NK-92 (cell line): ENCODE measurements around the gene OST4.
"Not testable (repeated sequence)": the region's sequence is repeated elsewhere in the genome, so short reads cannot be mapped to it uniquely, and the experiment has no call there.

Source experiments
- DNase-seq: peaks from one replicate; lab custom pipeline; 2025; ENCODE audit not compliant: unreplicated experiment; lab: John Stamatoyannopoulos, UW

OST4 gene

DNA sequence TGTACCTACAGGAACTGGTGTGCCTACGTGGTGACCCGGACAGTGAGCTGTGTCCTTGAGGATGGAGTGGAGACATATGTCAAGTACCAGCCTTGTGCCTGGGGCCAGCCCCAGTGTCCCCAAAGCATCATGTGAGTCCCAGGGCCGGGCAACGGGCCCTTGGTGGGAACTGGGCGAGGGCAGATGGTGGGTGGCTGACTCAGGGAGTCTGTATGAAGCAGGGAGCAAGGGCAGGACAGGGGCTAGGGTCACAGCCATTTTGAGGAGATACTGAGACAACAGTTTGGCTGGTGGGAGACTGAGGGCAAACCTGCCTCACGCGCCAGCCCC is 8.7 kb upstream of the OST4 start:
- no peak for DNase-seq

DNA sequence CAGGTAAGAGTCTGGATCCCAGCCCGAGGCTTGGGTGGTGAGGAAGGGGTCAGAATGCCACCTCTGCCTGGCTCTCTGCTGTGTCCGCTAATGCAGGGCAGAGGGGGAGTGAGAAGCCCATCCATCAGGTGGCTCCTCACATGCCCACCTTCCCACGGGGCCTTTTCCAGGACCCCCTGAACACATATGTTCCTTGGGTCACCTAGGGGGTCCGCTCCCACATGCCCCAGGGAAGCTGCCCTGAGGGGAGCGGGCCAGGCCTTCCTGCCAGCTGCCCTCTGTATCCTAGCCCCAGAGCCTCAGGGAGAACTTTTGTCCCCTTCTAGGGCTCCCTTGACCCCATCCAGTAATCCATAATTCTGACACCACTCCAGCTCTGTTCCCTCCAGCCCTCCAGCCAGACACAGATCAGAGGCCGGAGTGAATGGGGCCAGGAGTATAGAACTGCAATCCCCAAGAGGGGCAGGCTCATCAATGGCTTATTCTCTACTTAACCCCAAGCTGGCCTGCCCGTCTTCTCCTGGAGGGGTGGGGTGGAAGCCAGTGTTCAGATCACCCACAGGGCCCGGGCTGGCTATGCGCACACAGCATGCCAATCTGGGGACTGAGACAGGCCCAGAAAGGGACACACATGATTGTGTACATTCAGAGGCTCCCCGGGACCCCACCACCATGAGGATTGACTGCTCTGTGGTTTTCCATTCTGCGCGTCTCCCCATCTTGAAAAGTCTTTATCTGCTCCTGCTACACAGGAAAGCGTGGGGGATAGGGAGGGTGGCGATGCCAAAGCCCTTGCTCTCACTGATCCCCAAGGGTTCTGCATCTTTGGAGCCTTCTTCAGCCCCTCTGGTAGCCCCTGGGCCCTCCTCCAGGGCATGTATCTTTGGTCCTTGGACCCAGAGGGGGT is 8.0 kb upstream of the OST4 start:
- DNase-seq, result no peak

GRCh38 chr2:27078267-27079194 is 7.1 kb upstream of the OST4 start, which contains the start of gene EMILIN1:
EMILIN1 (plus strand) TSS chr2:27078615; CDS start chr2:27079066, 451 bp downstream.
- no peak for DNase-seq

DNA sequence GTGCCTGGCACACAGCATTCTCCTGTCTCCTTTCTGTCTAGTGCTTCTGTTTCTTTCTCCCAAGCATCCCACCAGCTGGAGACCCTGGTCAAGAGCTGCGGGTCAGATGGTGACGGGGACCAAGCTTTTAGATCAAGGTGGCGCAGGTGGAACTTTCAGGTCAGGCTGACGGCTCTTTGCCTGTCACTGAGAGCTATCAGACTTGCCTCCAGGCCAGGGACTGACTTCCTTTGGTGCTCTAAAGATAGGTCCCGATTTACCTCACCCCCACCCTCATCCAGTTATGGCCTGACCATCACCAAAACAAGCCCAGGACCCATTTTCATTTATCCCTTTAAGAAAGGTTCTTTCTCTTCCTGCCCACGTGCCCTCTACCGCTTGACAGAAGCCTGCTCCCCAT is 5.8 kb upstream of the OST4 start:
- DNase-seq, result no peak

- DNase-seq, result no peak
These were observed 4.9 kb upstream of the OST4 start for GRCh38 chr2:27076323-27076722.

- DNase-seq, result not testable (repeated sequence)
These were observed 4.1 kb upstream of the OST4 start for GRCh38 chr2:27075566-27075871.

DNA sequence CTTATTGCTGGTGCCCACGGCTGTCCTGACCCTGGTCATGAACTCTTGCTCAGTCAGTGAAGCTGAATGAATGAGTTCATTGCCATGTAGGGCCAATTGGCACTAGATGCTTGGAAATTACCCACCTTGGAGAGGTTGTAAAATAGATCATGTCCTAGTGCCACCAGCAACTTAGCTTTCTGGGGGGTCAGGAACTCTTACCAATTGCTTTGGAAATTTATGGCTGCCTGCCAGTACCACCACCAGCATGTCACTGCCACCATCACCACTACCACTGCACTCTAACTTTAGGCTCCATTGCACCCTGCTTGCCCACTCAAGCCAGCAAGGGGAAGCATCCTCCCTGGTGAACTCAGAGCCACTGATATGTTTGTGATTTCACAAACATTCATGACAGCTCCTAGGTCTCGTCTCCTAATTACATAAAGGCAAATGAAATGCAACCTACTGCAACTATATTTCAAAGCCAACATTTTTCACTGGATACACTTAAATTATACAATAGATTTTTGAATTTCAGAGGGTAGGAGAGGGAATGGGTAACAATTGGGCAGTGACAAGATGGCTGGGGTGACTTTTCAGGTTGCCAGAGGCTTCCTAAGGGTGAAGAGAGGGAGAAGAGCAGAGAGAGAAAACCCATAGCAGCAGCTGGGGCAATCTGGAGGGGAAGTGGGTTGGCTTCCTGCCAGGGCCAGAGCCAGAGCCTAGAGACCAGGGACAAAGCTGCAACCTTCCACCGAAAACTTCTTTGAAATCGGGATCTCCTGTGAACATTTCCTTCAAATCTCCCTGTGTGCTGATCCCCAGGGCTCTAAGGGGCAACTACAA is 3.5 kb upstream of the OST4 start:
- DNase-seq, result no peak

GRCh38 chr2:27073782-27074181 is 2.3 kb upstream of the OST4 start:
- DNase-seq, result no peak

GRCh38 chr2:27072920-27073319 is 1.5 kb upstream of the OST4 start:
- DNase-seq, result no peak

- DNase-seq, result no peak
These were observed 756 bp upstream of the OST4 start for GRCh38 chr2:27071990-27072830.

DNA sequence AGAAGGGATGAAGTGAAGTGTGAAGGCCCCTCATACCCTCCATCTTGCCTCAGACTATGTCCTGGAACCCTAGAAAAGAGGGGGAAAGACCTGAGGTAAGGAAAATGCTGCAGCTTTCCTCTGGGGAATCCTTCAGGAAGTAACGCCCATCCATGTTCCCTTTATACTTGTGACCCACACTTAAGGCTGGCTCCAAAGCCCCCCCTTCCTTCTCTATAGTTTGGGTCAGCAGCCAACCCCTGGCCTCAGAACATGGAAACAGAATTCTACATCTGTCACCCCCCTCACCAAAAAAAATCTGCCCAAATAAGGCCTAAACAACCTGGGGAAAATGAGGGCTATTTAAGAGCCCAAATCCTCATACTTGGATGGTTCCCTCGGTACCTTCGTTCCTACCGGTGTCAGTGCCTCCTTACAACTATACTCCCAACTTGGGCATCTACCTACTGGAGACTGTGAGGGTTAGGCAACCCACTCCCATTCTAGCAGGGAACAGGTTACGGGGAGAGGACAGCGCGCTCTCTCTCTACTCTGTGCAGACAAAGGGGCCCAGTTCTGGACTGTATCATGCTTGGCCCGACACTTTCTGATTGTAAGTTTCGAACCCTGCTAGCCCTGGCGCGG is 689 bp downstream of the OST4 start:
- DNase-seq, result no peak

DNA sequence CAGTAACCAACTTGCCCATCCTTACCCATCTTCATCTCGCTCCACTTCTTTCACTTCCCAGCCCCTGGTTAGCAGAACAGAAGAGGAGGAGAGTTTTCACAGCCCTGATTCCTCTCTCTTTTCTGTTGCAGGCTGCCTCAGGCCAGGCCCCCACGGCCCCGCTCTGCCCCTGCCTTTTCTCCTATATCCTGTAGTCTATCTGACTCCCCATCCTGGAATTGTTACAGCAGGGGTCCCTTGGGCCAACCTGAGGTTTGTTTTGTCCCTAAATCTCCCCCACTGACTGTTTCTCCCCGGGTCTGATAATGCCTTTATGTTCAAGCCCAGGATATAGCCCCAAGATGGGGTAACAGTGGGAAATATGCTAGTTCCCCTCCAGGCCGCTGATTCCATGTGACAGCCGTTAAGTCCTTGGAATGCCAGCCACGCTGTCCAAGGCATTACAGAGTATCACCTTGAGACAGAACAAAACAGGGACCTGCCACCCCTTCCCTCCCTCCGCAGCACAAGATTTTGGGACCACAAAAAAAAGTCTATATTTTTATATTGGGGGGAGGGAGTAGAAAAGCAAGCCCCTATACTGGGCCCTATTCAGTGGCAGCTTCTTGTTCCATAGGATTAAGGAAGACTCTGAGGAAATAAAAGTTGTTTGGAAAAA is 1.4 kb downstream of the OST4 start:
- DNase-seq, result no peak

- DNase-seq, result no peak
These were observed 2.0 kb downstream of the OST4 start for GRCh38 chr2:27069436-27069835.

DNA sequence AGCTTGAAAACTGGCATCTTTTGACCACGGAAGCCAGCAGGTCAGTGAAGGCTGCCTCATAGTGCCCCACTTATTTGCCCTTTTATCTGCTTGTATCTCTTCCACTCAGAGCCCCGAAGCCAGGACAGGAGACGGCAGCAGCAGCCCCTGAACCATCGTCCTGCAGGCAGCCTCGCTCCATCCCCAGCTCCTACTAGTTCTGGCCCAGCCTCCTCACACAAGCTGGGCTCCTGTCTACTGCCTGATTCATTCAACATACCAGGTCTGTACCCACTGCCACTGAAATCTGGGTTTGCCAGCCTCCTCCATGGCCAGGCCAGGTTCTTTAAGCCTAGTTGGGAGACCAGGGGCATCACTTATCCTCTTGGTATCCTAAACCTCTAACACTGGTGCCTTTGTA is 4.1 kb downstream of the OST4 start:
- DNase-seq, result no peak

GRCh38 chr2:27065128-27065527 is 6.3 kb downstream of the OST4 start:
- DNase-seq, result no peak

DNA sequence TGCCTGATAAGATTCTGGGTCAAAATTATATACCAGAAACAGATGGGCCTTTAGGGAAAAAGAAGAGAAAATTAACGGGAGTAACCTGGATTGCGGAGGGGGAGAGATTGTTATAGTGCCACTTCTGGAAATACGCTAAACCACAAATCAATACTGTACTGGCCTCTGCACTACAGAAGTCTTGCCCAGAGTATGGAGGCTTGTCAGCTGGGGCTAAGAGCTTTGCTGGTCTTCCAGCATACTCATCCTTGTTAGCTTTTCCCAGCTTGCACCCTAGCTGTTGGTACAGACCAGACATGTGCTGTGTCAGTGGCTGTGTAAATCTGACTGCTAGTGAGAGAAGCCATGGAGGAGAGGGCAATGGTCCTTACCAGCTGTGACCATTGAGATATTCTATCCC is 11.1 kb downstream of the OST4 start:
- no peak for DNase-seq

DNA sequence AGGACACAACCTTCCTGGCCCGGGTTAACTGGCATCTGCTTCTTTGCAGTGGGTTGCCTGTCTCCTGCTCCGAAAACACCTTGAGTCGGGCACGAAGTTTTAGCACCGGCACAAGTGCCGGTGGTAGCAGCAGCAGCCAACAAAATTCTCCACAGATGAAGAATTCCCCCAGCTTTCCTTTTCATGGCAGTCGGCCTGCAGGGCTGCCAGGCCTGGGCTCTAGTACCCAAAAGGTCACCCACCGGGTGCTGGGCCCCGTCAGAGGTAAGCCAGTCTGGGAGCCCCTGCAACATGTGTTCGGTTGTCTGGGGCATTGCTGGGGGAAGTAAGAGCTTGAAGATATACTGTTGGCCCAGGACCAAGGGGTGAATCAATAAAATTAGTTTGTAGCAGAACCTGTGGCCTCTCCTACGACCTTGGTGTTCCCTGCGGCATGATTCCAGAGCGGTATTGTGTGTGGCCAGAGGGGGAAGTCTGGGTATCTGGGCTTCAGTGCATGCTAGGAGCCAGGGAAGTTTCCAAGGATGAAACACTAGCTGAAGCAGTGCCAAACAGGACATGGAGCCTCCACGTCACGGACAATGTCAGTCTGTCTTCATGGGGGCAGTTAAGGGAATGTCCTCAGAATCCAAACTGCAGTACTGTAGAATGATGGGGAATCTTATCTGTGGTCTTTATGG is 12.2 kb downstream of the OST4 start:
- DNase-seq, result no peak

DNA sequence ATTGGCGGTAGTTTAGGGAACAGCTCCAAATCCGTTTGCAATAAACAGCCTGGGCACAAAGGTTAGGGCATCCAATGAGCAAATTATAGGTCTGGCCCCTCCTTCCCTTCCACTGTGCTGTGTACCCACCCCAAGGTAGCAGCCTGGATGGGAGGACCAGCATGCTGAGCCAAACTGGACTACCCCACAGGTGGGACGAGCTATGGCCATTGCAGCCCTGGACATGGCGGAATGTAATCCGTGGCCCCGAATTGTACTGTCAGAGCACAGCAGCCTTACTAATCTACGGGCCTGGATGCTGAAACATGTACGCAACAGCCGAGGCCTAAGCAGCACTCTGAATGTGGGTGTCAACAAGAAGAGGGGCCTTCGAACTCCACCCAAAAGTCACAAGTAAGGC is 13.2 kb downstream of the OST4 start:
- no peak for DNase-seq

DNA sequence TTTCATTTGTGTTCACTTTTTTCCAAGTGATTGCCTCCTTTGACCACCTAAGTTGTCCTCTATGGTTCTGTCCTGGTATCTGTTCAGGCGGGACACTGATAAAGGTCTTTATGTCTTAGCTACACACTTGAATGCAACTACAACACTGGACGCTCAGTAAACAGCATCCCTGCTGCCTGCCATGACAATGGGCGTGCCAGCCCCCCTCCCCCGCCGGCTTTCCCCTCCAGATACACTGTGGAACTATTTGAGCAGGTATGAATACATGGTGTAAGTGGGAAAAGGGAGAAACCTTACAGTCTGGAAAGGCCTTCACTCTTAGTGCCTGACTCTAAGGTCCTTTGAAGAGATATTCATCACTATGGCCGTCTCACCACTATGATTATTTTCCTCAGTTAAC is 14.3 kb downstream of the OST4 start:
- no peak for DNase-seq
